SJSA1 (cell line): ENCODE data around the gene SPATA33. TPM values are rescaled to one million over a fixed set of nuclear protein-coding genes. Genes with fewer than 3 reads are reported as not detected.
"Not testable (repeated sequence)": the region's sequence is repeated elsewhere in the genome, so short reads cannot be mapped to it uniquely, and the experiment has no call there.

Experiments
- DNase-seq, 2 experiments: peaks; one replicate each; pipeline ENCODE4 v3.0.0-alpha.2; 2015 to 2020; ENCODE audit warnings: low spot score in 2 of 2, low read depth in 1 of 2
- H3K27ac ChIP-seq: fragments of 250-450 bp; sonication (Bioruptor Pico); 2 replicates; pipeline ENCODE4 v1.5.1; 2020; ENCODE audit warnings: mild to moderate bottlenecking, moderate library complexity
- H3K27me3 ChIP-seq: fragments of 250-450 bp; sonication (Bioruptor Pico); replicated peaks from 2 replicates; pipeline ENCODE4 v1.5.1; 2020; ENCODE audit warnings: mild to moderate bottlenecking, moderate library complexity
- H3K36me3 ChIP-seq: fragments of 250-450 bp; sonication (Bioruptor Pico); 2 replicates; pipeline ENCODE4 v1.5.1; 2020; ENCODE audit warnings: mild to moderate bottlenecking
- H3K4me1 ChIP-seq: fragments of 250-450 bp; sonication (Bioruptor Pico); replicated peaks from 2 replicates; pipeline ENCODE4 v1.6.1; 2021; ENCODE audit warnings: mild to moderate bottlenecking
- H3K4me3 ChIP-seq: fragments of 250-450 bp; sonication (Bioruptor Pico); 2 replicates; pipeline ENCODE4 v1.5.1; 2020; ENCODE audit warnings: mild to moderate bottlenecking
- H3K9me3 ChIP-seq: fragments of 250-450 bp; sonication (Bioruptor Pico); replicated peaks from 2 replicates; pipeline ENCODE4 v1.5.1; 2020; ENCODE audit warnings: mild to moderate bottlenecking
- total RNA-seq: library from RNA; depleted of rRNA; stranded (reverse); fragments of >200 nt; shearing (Covaris generic); gene quantifications from 2 replicates; pipeline ENCODE4 v1.2.3, GENCODE V29; 2014

SPATA33 gene
- total RNA-seq, 1 experiment from 2014 or later = 8.3 TPM

- H3K27ac ChIP-seq = no peak overlapping the region
- DNase-seq = no peak
- H3K4me1 ChIP-seq = peaks cover 21% of the 10 kb centered on the region
- peaks cover 46% of the 10 kb centered on the region for H3K36me3 ChIP-seq
- no peaks in the 10 kb centered on the region for H3K9me3 ChIP-seq
- no peak overlapping the region for H3K4me3 ChIP-seq
- H3K27me3 ChIP-seq = no peaks in the 10 kb centered on the region
These were observed 39.6 kb downstream of the SPATA33 start for GRCh38 chr16:89697161-89697615.

- no peak for DNase-seq
- Histone ChIP-seq H3K4me3 (no peak overlapping the region), H3K27me3 (no peaks in the 10 kb centered on the region), H3K9me3 (no peaks in the 10 kb centered on the region), H3K4me1 (peaks cover 21% of the 10 kb centered on the region), H3K27ac (no peak overlapping the region), H3K36me3 (peaks cover 43% of the 10 kb centered on the region)
These were observed 40.1 kb downstream of the SPATA33 start for GRCh38 chr16:89697616-89698331.

GRCh38 chr16:89698717-89699116, 41.1 kb downstream of the SPATA33 start:
- not testable (repeated sequence) for H3K27ac ChIP-seq, DNase-seq, H3K4me3 ChIP-seq, H3K9me3 ChIP-seq, H3K27me3 ChIP-seq
- peaks cover 36% of the 10 kb centered on the region for H3K36me3 ChIP-seq
- H3K4me1 ChIP-seq = peaks cover 21% of the 10 kb centered on the region

- not testable (repeated sequence) for H3K27ac ChIP-seq, H3K4me3 ChIP-seq, DNase-seq, H3K27me3 ChIP-seq, H3K9me3 ChIP-seq
- Histone ChIP-seq H3K4me1 (peaks cover 21% of the 10 kb centered on the region), H3K36me3 (peaks cover 28% of the 10 kb centered on the region)
These were observed 42.0 kb downstream of the SPATA33 start for GRCh38 chr16:89699629-89700099.

DNA sequence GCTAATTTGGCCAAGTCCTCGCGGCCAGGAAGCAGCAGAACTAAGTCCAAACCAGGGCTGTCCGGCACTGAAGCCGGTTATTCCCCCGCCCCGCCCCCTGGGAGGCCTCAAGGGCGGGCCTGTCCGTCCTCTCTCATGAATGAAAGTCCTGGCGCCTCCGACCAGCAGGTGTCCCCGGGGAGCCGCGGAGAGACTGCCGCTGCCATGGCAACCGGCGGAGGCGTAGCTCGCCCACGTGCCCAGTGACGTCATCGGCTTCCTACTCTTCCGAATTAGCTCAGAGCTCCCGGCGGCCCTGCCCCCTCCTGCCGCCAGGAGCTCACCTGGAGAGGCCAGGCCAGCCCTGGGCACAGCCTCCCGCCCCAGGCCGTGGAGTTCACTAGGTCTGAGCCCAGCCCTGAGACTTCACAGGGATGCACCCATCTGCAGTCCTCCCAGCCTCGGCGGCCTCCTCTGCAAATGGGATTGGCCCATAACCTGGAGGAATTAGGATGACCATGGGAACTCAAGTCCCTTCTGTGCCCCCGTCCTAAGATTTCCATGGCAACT, 42.5 kb downstream of the SPATA33 start:
- peaks cover 24% of the 10 kb centered on the region for H3K36me3 ChIP-seq
- peak; percentile 94 to 99 for DNase-seq
- peaks cover 21% of the 10 kb centered on the region for H3K4me1 ChIP-seq
- H3K27me3 ChIP-seq = no peaks in the 10 kb centered on the region
- H3K27ac ChIP-seq = no peak overlapping the region
- peak overlapping the region; percentile 55 for H3K4me3 ChIP-seq
- no peaks in the 10 kb centered on the region for H3K9me3 ChIP-seq

- H3K27me3 ChIP-seq = no peaks in the 10 kb centered on the region
- peak overlapping the region; percentile 55 for H3K4me3 ChIP-seq
- H3K27ac ChIP-seq = no peak overlapping the region
- H3K4me1 ChIP-seq = peaks cover 24% of the 10 kb centered on the region
- H3K9me3 ChIP-seq = no peaks in the 10 kb centered on the region
- H3K36me3 ChIP-seq = peaks cover 17% of the 10 kb centered on the region
- peak in 1 of 2 experiments; percentile 39 for DNase-seq
These were observed 43.2 kb downstream of the SPATA33 start for GRCh38 chr16:89700649-89701424.

DNA sequence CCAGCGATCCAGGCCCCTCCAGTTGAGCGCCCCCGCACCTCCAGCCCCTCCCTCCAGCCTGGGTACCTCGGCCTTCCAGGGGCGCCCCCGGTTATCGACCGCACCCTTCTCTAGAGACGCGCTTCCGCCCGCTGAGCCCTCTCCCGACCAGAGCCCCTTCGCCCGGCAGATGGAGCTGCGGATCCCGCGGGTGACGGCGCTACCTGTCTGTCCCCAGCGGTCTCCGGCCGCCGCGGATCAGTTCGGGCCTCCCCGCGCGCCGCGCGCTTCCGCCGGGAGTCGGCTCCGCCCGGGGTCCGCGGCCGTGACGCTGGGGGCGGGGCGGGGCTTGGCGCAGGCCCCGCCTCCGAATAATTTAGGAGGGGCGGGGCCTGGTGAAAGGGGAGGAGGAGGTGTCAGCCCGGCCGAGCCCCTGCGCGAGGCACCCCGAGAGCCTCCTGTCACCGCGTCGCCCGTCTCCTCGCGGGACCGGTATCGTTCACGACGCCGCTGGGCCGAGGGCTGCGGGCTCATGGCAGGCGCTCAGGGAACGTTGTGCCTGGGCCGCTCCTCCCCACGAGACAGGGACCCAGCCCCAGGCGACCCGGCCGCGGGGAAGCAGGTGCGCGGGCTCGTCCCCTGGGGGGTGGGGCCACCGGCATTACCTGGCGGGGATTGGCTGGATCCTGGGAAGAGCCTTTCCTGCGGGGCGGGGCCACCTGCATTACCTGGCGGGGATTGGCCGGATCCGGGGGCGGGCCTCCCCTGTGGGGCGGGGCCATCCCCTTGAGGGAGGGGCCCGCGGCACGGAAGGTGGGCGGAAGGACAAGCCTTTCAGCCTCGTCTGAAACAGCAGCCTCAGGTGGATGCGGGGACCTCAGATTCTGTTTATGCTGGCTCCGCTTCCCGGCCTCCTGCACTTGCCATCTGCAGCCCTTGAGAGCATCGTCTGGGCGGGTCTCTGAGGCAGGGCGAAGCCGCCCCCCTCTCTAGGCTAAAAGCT, 44.1 kb downstream of the SPATA33 start, which contains the start of gene SPATA2L:
TSS of gene SPATA2L (minus strand) at position 281 of the 982 bp plus-strand sequence. CDS start 473 bp downstream, outside the sequence.
- Histone ChIP-seq H3K4me3 (peak within 1 kb of the TSS; percentile 55), H3K36me3 (peaks cover 12% of the 10 kb centered on the region; the same call in 1 of the 2 replicates), H3K4me1 (peaks cover 29% of the 10 kb centered on the region), H3K9me3 (no peaks in the 10 kb centered on the region), H3K27me3 (no peaks in the 10 kb centered on the region), H3K27ac (no peak within 1 kb of the TSS)
- peak; percentile 82 to 83 for DNase-seq

DNA sequence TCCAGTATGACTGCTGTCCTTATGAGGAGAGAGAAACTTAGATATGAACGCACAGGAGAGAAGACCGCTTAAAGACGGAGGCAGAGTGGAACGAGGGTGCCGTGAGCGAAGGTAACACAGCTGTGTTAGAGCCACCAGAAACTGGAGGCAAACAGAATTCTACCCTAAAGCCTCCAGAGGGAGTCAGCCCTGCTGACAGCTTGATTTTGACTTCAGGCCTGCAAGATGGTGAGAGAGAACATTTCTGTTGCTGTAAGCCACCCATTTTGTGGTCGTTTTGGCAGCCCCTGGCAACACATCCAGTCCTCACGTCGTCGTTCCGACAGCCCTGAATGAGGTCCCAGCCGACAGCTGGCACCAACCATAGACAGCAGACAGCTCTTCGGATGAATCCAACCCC, 46.6 kb downstream of the SPATA33 start:
- Histone ChIP-seq H3K9me3 (no peaks in the 10 kb centered on the region), H3K27me3 (no peaks in the 10 kb centered on the region), H3K36me3 (0 out of 2 replicates have a peak, but pooled peaks cover 5% of the 10 kb centered on the region), H3K4me3 (no peak overlapping the region), H3K4me1 (peaks cover 29% of the 10 kb centered on the region), H3K27ac (no peak overlapping the region)
- DNase-seq = no peak

DNA sequence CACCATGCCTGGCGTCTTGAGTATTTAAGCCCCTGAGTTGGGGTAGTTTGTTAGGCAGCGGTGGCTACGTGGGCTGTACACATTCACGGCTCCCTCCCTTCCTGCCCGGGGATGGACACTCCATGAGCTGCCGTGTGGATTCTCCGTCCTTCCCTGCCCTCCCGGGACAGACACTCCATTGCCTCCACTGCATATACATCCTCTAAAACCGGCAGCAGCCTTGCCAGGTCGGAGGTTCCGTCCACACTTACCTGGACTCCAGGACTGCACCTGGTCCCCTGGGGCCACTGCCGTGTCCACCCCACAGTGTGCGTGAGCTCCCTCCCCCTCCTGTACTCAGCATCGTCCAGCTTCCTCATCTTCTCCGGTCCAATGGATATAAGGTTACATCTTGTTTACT, 47.4 kb downstream of the SPATA33 start:
- H3K4me1 ChIP-seq = peaks cover 26% of the 10 kb centered on the region
- DNase-seq = no peak
- no peaks in the 10 kb centered on the region for H3K27me3 ChIP-seq
- no peak overlapping the region for H3K4me3 ChIP-seq
- H3K36me3 ChIP-seq = 0 out of 2 replicates have a peak, but pooled peaks cover 5% of the 10 kb centered on the region
- H3K27ac ChIP-seq = no peak overlapping the region
- H3K9me3 ChIP-seq = no peaks in the 10 kb centered on the region

- Histone ChIP-seq H3K4me3 (no peak overlapping the region), H3K9me3 (no peaks in the 10 kb centered on the region), H3K36me3 (no peaks in the 10 kb centered on the region), H3K27me3 (no peaks in the 10 kb centered on the region), H3K4me1 (peaks cover 13% of the 10 kb centered on the region), H3K27ac (no peak overlapping the region)
- DNase-seq = no peak
These were observed 49.1 kb downstream of the SPATA33 start for GRCh38 chr16:89706518-89707260.

DNA sequence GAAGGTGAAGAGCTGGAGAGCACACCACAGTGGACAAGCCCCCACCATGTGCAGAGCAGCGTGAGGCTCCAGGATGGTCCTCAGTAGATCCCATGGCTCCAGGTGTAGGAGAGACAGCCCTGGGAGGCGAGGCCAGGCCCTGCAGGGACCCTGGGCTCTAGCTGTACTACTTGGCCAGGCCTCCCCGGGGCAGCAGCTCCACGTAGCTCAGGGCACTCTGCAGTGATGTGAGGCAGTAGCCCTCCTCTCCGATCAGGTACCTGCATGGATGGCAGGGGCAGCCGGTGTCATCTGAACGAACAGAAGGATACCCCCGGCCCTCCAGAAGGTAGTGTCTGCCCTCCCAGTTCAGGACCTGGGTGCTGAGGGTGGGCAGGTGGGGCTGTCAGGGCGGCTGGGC, 50.1 kb downstream of the SPATA33 start:
- Histone ChIP-seq H3K36me3 (no peaks in the 10 kb centered on the region), H3K27me3 (no peaks in the 10 kb centered on the region), H3K9me3 (no peaks in the 10 kb centered on the region), H3K4me1 (peaks cover 8% of the 10 kb centered on the region), H3K27ac (no peak overlapping the region), H3K4me3 (no peak overlapping the region)
- DNase-seq = no peak

- H3K4me1 ChIP-seq = peaks cover 8% of the 10 kb centered on the region
- H3K27me3 ChIP-seq = no peaks in the 10 kb centered on the region
- no peak overlapping the region for H3K4me3 ChIP-seq
- H3K9me3 ChIP-seq = no peaks in the 10 kb centered on the region
- no peak overlapping the region for H3K27ac ChIP-seq
- no peak for DNase-seq
- H3K36me3 ChIP-seq = no peaks in the 10 kb centered on the region
These were observed 50.9 kb downstream of the SPATA33 start for GRCh38 chr16:89708481-89708931.
